SU-DHL-6 (cell line): ENCODE data around the gene PER3.

ENCODE experiments used
- H2AFZ ChIP-seq: fragments of 200-600 bp; sonication (generic); 2 replicates; pipeline ENCODE4 v1.6.1; 2014; ENCODE audit warnings: low read depth, mild to moderate bottlenecking, moderate library complexity, mixed read lengths, antibody characterized with exemption, low read length; ENCODE audit not compliant: severe bottlenecking
- H3F3A ChIP-seq: fragments of 200-600 bp; shearing (Covaris generic); 2 replicates; pipeline ENCODE4 v1.6.0; 2016; ENCODE audit warnings: antibody characterized with exemption, mild to moderate bottlenecking; ENCODE audit not compliant: insufficient read depth
- H3K27ac ChIP-seq: fragments of 200-600 bp; sonication (generic); 2 replicates; pipeline ENCODE4 v1.5.1; 2016; ENCODE audit warnings: low read depth, mild to moderate bottlenecking, low read length, moderate library complexity, mixed read lengths
- H3K27me3 ChIP-seq: fragments of 200-600 bp; sonication (generic), shearing (Covaris generic); 2 replicates; pipeline ENCODE4 v1.6.0; 2014; ENCODE audit warnings: mild to moderate bottlenecking, low read length
- H3K36me3 ChIP-seq: fragments of 200-600 bp; sonication (generic); 2 replicates; pipeline ENCODE4 v1.6.1; 2014; ENCODE audit warnings: mild to moderate bottlenecking, low read length, mixed read lengths
- H3K4me2 ChIP-seq: fragments of 300-600, 200-600 bp; shearing (Covaris generic), sonication (generic); 2 replicates; pipeline ENCODE4 v1.6.0; 2014; ENCODE audit warnings: low read length, low read depth, mild to moderate bottlenecking; ENCODE audit not compliant: poor library complexity, severe bottlenecking
- H3K4me3 ChIP-seq: fragments of 200-600 bp; sonication (generic); 2 replicates; pipeline ENCODE4 v1.5.1; 2014; ENCODE audit warnings: antibody characterized with exemption, low read length, mild to moderate bottlenecking, mixed read lengths; ENCODE audit not compliant: insufficient read depth, poor library complexity, severe bottlenecking
- H3K79me2 ChIP-seq: fragments of 200-600 bp; sonication (generic); 2 replicates; pipeline ENCODE4 v1.6.1; 2014; ENCODE audit warnings: mild to moderate bottlenecking, low read length, moderate library complexity; ENCODE audit not compliant: insufficient read depth
- H3K9ac ChIP-seq: fragments of 200-600 bp; sonication (generic); 2 replicates; pipeline ENCODE4 v1.7.0; 2014; ENCODE audit warnings: mild to moderate bottlenecking, low read length
- H3K9me2 ChIP-seq: fragments of 200-600 bp; sonication (generic); replicated peaks from 2 replicates; pipeline ENCODE4 v1.6.1; 2014; ENCODE audit warnings: low read length; ENCODE audit not compliant: insufficient read depth
- H3K9me3 ChIP-seq: fragments of 200-600 bp; sonication (generic); 2 replicates; pipeline ENCODE4 v1.6.1; 2014; ENCODE audit warnings: low read length, mixed read lengths; ENCODE audit not compliant: insufficient read depth
- H4K20me1 ChIP-seq: fragments of 200-600 bp; sonication (generic); 2 replicates; pipeline ENCODE4 v1.6.1; 2014; ENCODE audit warnings: low read depth, mild to moderate bottlenecking, antibody characterized with exemption, low read length, moderate library complexity, mixed read lengths
- EZH2phosphoT487 ChIP-seq: fragments of 200-600 bp; sonication (generic), shearing (Covaris generic); conservative IDR thresholded peaks from 2 replicates; pipeline ENCODE4 v1.6.1; 2018; ENCODE audit warnings: mild to moderate bottlenecking, antibody characterized with exemption, low read length, moderate library complexity, mixed read lengths
- TF ChIP-seq, protein P1 (sequence below): fragments of 200-600 bp; sonication (generic); IDR thresholded peaks from one replicate; pipeline ENCODE4 v1.5.1; 2017; ENCODE audit warnings: antibody characterized with exemption, mild to moderate bottlenecking, low read length, moderate library complexity; ENCODE audit not compliant: insufficient read depth, poor library complexity, severe bottlenecking

The PER3 gene

DNA sequence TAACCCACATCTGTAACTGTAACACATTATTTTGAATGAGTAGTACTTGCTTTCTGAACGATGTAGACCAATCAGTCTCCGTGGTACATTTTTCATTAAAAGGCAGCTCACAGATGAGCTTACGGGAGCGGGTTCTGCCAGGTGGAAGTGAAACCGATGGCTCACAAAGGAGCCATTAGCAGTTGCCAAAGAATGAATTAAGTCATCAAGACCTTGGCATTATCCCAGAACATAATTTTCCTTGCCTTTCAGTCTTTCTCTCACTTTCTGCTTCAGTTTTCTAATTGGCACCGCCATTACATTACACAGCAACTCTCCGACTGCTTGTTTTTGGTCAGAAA is 102.3 kb downstream of the PER3 start:
- Histone ChIP-seq H2AFZ (no peak overlapping the region), H3K27me3 (no peaks in the 10 kb centered on the region), H3K79me2 (no peaks in the 10 kb centered on the region), H3K9me2 (no peaks in the 10 kb centered on the region), H4K20me1 (no peaks in the 10 kb centered on the region), H3K4me3 (no peak overlapping the region), H3K36me3 (no peaks in the 10 kb centered on the region), H3K4me2 (no peak overlapping the region), H3F3A (no peaks in the 10 kb centered on the region), H3K9me3 (no peaks in the 10 kb centered on the region), H3K27ac (no peak overlapping the region), H3K9ac (no peak overlapping the region)
- TF ChIP-seq, protein P1, sequence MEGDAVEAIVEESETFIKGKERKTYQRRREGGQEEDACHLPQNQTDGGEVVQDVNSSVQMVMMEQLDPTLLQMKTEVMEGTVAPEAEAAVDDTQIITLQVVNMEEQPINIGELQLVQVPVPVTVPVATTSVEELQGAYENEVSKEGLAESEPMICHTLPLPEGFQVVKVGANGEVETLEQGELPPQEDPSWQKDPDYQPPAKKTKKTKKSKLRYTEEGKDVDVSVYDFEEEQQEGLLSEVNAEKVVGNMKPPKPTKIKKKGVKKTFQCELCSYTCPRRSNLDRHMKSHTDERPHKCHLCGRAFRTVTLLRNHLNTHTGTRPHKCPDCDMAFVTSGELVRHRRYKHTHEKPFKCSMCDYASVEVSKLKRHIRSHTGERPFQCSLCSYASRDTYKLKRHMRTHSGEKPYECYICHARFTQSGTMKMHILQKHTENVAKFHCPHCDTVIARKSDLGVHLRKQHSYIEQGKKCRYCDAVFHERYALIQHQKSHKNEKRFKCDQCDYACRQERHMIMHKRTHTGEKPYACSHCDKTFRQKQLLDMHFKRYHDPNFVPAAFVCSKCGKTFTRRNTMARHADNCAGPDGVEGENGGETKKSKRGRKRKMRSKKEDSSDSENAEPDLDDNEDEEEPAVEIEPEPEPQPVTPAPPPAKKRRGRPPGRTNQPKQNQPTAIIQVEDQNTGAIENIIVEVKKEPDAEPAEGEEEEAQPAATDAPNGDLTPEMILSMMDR: no peak
- no peak for TF ChIP-seq EZH2phosphoT487

DNA sequence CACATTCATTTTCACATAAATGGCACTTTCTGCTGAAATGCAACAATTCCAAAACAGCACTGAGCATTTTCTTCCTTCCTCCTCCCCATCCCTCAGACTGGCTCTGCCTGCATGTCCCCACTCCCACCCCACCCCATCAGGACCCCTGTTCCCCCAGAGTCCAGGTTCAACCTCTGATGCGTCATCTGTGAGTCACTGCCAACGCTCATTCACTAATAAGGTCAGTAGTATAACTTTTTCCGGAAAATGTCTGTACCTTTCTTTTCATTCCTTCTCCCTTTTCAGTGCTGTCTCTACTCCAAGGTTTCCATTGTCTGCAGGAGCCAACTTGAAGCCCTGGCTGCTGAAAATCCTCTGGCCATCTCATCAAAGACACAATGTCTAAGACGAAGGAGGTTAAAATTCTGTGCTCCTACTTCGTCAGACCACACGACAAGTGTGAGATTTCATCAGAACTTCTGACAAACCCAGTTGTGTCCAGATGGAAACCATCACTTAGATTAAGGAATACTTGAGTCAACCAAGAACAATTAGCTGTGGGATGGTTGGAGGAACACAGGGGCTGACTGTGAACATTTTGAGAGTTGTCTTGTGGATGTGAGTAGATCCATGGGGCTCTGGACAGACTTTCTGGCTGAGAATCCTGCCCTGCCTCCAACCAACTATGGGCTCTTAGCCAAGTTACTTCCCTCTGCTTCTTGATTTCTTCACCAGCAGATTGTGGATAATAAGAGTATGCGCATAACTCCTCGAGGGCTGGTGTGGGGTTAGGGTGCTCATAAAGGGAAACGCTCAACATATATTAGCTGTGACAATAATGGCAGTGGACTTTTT is 104.4 kb downstream of the PER3 start:
- no peak overlapping the region for H3K4me3 ChIP-seq
- H3K27ac ChIP-seq: no peak overlapping the region
- no peaks in the 10 kb centered on the region for H3F3A ChIP-seq
- no peak overlapping the region for H2AFZ ChIP-seq
- H3K27me3 ChIP-seq: no peaks in the 10 kb centered on the region
- no peaks in the 10 kb centered on the region for H3K79me2 ChIP-seq
- no peaks in the 10 kb centered on the region for H3K9me2 ChIP-seq
- H3K36me3 ChIP-seq: no peaks in the 10 kb centered on the region
- no peaks in the 10 kb centered on the region for H4K20me1 ChIP-seq
- H3K9me3 ChIP-seq: no peaks in the 10 kb centered on the region
- no peak for TF ChIP-seq EZH2phosphoT487
- TF ChIP-seq, protein P1: no peak
- no peak overlapping the region for H3K9ac ChIP-seq
- no peak overlapping the region for H3K4me2 ChIP-seq

DNA sequence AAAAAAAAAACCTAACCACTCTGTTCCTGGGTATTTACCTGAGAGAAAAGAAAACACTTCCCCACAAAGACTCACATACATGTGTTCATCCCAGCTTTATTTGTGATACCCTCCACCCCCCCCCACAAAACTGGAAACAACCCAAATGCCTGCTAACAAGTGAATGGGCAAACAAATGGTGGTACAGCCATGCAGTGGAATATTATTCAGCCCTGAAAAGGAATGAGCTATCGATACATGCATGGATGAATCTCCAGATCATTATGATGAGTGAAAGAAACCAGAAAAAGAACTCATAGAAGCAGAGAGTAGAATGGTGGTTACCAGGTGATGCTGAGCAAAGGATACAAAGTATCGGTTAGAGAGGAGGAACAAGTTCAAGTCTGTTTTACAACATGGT is 106.8 kb downstream of the PER3 start:
- no peak for TF ChIP-seq EZH2phosphoT487
- TF ChIP-seq, protein P1: no peak
- H3K79me2 ChIP-seq: no peaks in the 10 kb centered on the region
- H3K27me3 ChIP-seq: no peaks in the 10 kb centered on the region
- no peaks in the 10 kb centered on the region for H3F3A ChIP-seq
- no peak overlapping the region for H3K4me2 ChIP-seq
- H3K36me3 ChIP-seq: no peaks in the 10 kb centered on the region
- H3K27ac ChIP-seq: no peak overlapping the region
- H3K9me3 ChIP-seq: no peaks in the 10 kb centered on the region
- no peak overlapping the region for H3K9ac ChIP-seq
- H2AFZ ChIP-seq: no peak overlapping the region
- no peak overlapping the region for H3K4me3 ChIP-seq
- no peaks in the 10 kb centered on the region for H3K9me2 ChIP-seq
- no peaks in the 10 kb centered on the region for H4K20me1 ChIP-seq
